Activated T-helper 2 cell treated with anti-CD3 and anti-CD28 coated beads, Interferon-gamma antibody, Interleukin-2, Interleukin-4, amounts not matched to agents 10 μg/mL and 5 μg/mL and 100 μg/mL, durations not matched to agents 14 hours and 24 hours and 36 hours (primary cell): ENCODE results near the gene FLNB. TPM values are rescaled to one million over a fixed set of nuclear protein-coding genes. Genes with fewer than 3 reads are reported as not detected.
A peak's percentile ranks its signal among the peaks of the same experiment; 100 is the strongest.

Experiments
- DNase-seq: peaks from one replicate; pipeline ENCODE4 v3.0.0; 2021; ENCODE audit warnings: low spot score
- H3K27ac Mint-ChIP-seq: one replicate; pipeline ENCODE4 v1.8.0; 2021; ENCODE audit warnings: mixed read lengths
- H3K27me3 Mint-ChIP-seq: one replicate; pipeline ENCODE4 v1.8.0; 2021; ENCODE audit warnings: low read depth, mixed read lengths
- H3K36me3 Mint-ChIP-seq: one replicate; pipeline ENCODE4 v1.8.0; 2021; ENCODE audit warnings: low read depth, mixed read lengths
- H3K4me1 Mint-ChIP-seq: one replicate; pipeline ENCODE4 v1.8.0; 2021; ENCODE audit warnings: low read depth, mixed read lengths
- H3K4me3 Mint-ChIP-seq: one replicate; pipeline ENCODE4 v1.8.0; 2021; ENCODE audit warnings: low read depth, mild to moderate bottlenecking, moderate library complexity, mixed read lengths
- H3K9me3 Mint-ChIP-seq: one replicate; pipeline ENCODE4 v1.8.0; 2021; ENCODE audit warnings: mixed read lengths
- intact Hi-C: fragments of 100-400 bp; cut with micrococcal nuclease; formaldehyde crosslinking; loops from one replicate; pipeline ENCODE4 v1.15.1; 2023
- total RNA-seq: library from RNA; stranded (reverse); gene quantifications from 2 replicates; pipeline ENCODE4 v1.2.3, GENCODE V29; 2022

The FLNB gene
- total RNA-seq, 1 donor from 2014 or later: 35.6 TPM

GRCh38 chr3:58004973-58005372, 3.2 kb upstream of the FLNB start:
- H3K36me3 Mint-ChIP-seq: no peaks in the 10 kb centered on the region
- H3K27me3 Mint-ChIP-seq: no peaks in the 10 kb centered on the region
- no peak overlapping the region for H3K4me3 Mint-ChIP-seq
- intact Hi-C loops: loop anchor here (5.0 kb wide), 3 partner anchors 47 to 112 kb away; no protein-coding TSS in a partner anchor
- DNase-seq: no peak
- H3K9me3 Mint-ChIP-seq: no peaks in the 10 kb centered on the region
- peaks cover 10% of the 10 kb centered on the region for H3K4me1 Mint-ChIP-seq
- no peak overlapping the region for H3K27ac Mint-ChIP-seq

- no peak overlapping the region for H3K4me3 Mint-ChIP-seq
- intact Hi-C loops: loop anchor here (5.0 kb wide), 3 partner anchors 47 to 112 kb away; no protein-coding TSS in a partner anchor
These were observed 2.6 kb upstream of the FLNB start for GRCh38 chr3:58005669-58006068.

GRCh38 chr3:58006661-58007060, 1.6 kb upstream of the FLNB start:
- Mint-ChIP-seq H3K9me3 (no peaks in the 10 kb centered on the region), H3K4me1 (peaks cover 22% of the 10 kb centered on the region), H3K36me3 (peaks cover 4% of the 10 kb centered on the region), H3K27ac (no peak overlapping the region), H3K27me3 (no peaks in the 10 kb centered on the region), H3K4me3 (peak overlapping the region; percentile 21)
- DNase-seq: no peak
- intact Hi-C loops: loop anchor here (5.0 kb wide), 3 partner anchors 46 to 111 kb away; no protein-coding TSS in a partner anchor

More at GRCh38 chr3:58005669-58006068, 2.6 kb upstream of the FLNB start:
- no peak for DNase-seq
- Mint-ChIP-seq H3K27ac (no peak overlapping the region), H3K4me1 (peaks cover 15% of the 10 kb centered on the region), H3K36me3 (no peaks in the 10 kb centered on the region), H3K27me3 (no peaks in the 10 kb centered on the region), H3K9me3 (no peaks in the 10 kb centered on the region)

- Mint-ChIP-seq H3K4me1 (peaks cover 37% of the 10 kb centered on the region), H3K36me3 (peaks cover 4% of the 10 kb centered on the region), H3K27me3 (no peaks in the 10 kb centered on the region), H3K27ac (peak overlapping the region; percentile 45), H3K9me3 (no peaks in the 10 kb centered on the region), H3K4me3 (peak overlapping the region; percentile 80)
- peak; percentile 36 for DNase-seq
- intact Hi-C loops: loop anchor here (2.0 to 5.0 kb wide), 5 partner anchors 26 to 108 kb away; no protein-coding TSS in a partner anchor
These were observed 965 bp downstream of the FLNB start for GRCh38 chr3:58009026-58009748.

- Mint-ChIP-seq H3K36me3 (peaks cover 4% of the 10 kb centered on the region), H3K9me3 (no peaks in the 10 kb centered on the region), H3K4me1 (peaks cover 37% of the 10 kb centered on the region), H3K4me3 (peak overlapping the region; percentile 80), H3K27ac (peak overlapping the region; percentile 45), H3K27me3 (no peaks in the 10 kb centered on the region)
- DNase-seq: no peak
- intact Hi-C loops: loop anchor here (2.0 to 5.0 kb wide), 5 partner anchors 27 to 107 kb away; no protein-coding TSS in a partner anchor
These were observed 1.7 kb downstream of the FLNB start for GRCh38 chr3:58009749-58010535.

- DNase-seq: no peak
These were observed 2.3 kb downstream of the FLNB start for GRCh38 chr3:58010562-58010961.

GRCh38 chr3:58011580-58011979, 3.4 kb downstream of the FLNB start:
- Mint-ChIP-seq H3K27me3 (no peaks in the 10 kb centered on the region), H3K4me3 (peak overlapping the region; percentile 45), H3K27ac (no peak overlapping the region), H3K4me1 (peaks cover 38% of the 10 kb centered on the region), H3K36me3 (peaks cover 4% of the 10 kb centered on the region), H3K9me3 (no peaks in the 10 kb centered on the region)
- DNase-seq: no peak
- intact Hi-C loops: no loop called here

More at GRCh38 chr3:58010562-58010961, 2.3 kb downstream of the FLNB start:
- peak overlapping the region; percentile 33 for H3K4me3 Mint-ChIP-seq
- H3K27ac Mint-ChIP-seq: no peak overlapping the region
- H3K4me1 Mint-ChIP-seq: peaks cover 37% of the 10 kb centered on the region
- peaks cover 4% of the 10 kb centered on the region for H3K36me3 Mint-ChIP-seq
- no peaks in the 10 kb centered on the region for H3K27me3 Mint-ChIP-seq
- intact Hi-C loops: no loop called here
- H3K9me3 Mint-ChIP-seq: no peaks in the 10 kb centered on the region

- H3K9me3 Mint-ChIP-seq: no peaks in the 10 kb centered on the region
- no peak for DNase-seq
- peaks cover 4% of the 10 kb centered on the region for H3K36me3 Mint-ChIP-seq
- H3K4me1 Mint-ChIP-seq: peaks cover 42% of the 10 kb centered on the region
- no peak overlapping the region for H3K4me3 Mint-ChIP-seq
- no peaks in the 10 kb centered on the region for H3K27me3 Mint-ChIP-seq
- intact Hi-C loops: no loop called here
- H3K27ac Mint-ChIP-seq: no peak overlapping the region
These were observed 4.1 kb downstream of the FLNB start for GRCh38 chr3:58012302-58012701.

GRCh38 chr3:58013099-58013498, 4.9 kb downstream of the FLNB start:
- DNase-seq: no peak
- no peaks in the 10 kb centered on the region for H3K27me3 Mint-ChIP-seq
- peaks cover 41% of the 10 kb centered on the region for H3K4me1 Mint-ChIP-seq
- no peaks in the 10 kb centered on the region for H3K9me3 Mint-ChIP-seq
- peaks cover 4% of the 10 kb centered on the region for H3K36me3 Mint-ChIP-seq
- H3K27ac Mint-ChIP-seq: peak overlapping the region; percentile 40
- peak overlapping the region; percentile 13 for H3K4me3 Mint-ChIP-seq
- intact Hi-C loops: no loop called here

GRCh38 chr3:58013973-58014649, 5.9 kb downstream of the FLNB start:
- peaks cover 41% of the 10 kb centered on the region for H3K4me1 Mint-ChIP-seq
- no peak overlapping the region for H3K27ac Mint-ChIP-seq
- peaks cover 4% of the 10 kb centered on the region for H3K36me3 Mint-ChIP-seq
- no peaks in the 10 kb centered on the region for H3K27me3 Mint-ChIP-seq
- no peak overlapping the region for H3K4me3 Mint-ChIP-seq
- no peaks in the 10 kb centered on the region for H3K9me3 Mint-ChIP-seq
- DNase-seq: no peak
- intact Hi-C loops: no loop called here

GRCh38 chr3:58015520-58015915, 7.3 kb downstream of the FLNB start:
- intact Hi-C loops: no loop called here
- H3K27me3 Mint-ChIP-seq: no peaks in the 10 kb centered on the region
- no peaks in the 10 kb centered on the region for H3K9me3 Mint-ChIP-seq
- peaks cover 4% of the 10 kb centered on the region for H3K36me3 Mint-ChIP-seq
- H3K4me3 Mint-ChIP-seq: no peak overlapping the region
- peaks cover 44% of the 10 kb centered on the region for H3K4me1 Mint-ChIP-seq
- H3K27ac Mint-ChIP-seq: no peak overlapping the region
- DNase-seq: no peak

GRCh38 chr3:58016710-58017109, 8.5 kb downstream of the FLNB start:
- Mint-ChIP-seq H3K27ac (no peak overlapping the region), H3K9me3 (no peaks in the 10 kb centered on the region), H3K27me3 (no peaks in the 10 kb centered on the region), H3K4me3 (no peak overlapping the region), H3K4me1 (peaks cover 44% of the 10 kb centered on the region), H3K36me3 (no peaks in the 10 kb centered on the region)
- no peak for DNase-seq
- intact Hi-C loops: no loop called here
